ENCODE data around the gene EDIL3.

DNA sequence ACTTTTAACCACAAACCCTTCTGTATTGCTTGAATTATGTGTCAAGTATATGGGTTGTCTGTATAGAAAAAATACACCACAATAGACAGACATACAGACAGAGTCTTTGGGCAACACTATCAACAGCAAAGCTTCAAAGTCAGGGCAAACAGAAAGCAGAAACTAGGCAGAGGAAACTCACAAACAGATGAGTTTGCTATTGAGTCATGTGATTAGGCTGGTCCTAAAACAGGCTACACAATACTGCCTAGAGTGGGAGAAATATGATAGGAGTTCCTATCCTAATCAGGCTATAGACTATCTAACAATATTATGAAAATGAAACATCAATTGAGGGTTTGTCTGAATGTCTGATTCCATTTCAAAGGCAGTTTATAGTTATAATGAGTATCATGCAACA, 156.4 kb downstream of the EDIL3 start:
- TF ChIP-seq CTCF (IDR thresholded peaks at IDR 0.05) (no peak), POLR2A (IDR thresholded peaks at IDR 0.05) (no peak)
